ENCODE data around the gene CACNA1C.
"Not testable (repeated sequence)": the region's sequence is repeated elsewhere in the genome, so short reads cannot be mapped to it uniquely, and the experiment has no call there.

Gene CACNA1C

GRCh38 chr12:2113119-2113912 is 60.5 kb downstream of the CACNA1C start:
- no peak for DNase-seq

- no peak for DNase-seq
Measured at GRCh38 chr12:2114071-2114470, 61.3 kb downstream of the CACNA1C start.

- no peak for DNase-seq
Measured at GRCh38 chr12:2115101-2115845, 62.5 kb downstream of the CACNA1C start.

GRCh38 chr12:2117541-2117940 is 64.8 kb downstream of the CACNA1C start:
- DNase-seq, result no peak

GRCh38 chr12:2118061-2118460 is 65.3 kb downstream of the CACNA1C start:
- no peak for DNase-seq

- no peak for DNase-seq
Measured at GRCh38 chr12:2118481-2119255, 65.9 kb downstream of the CACNA1C start.

GRCh38 chr12:2119266-2119665 is 66.5 kb downstream of the CACNA1C start:
- no peak for DNase-seq

GRCh38 chr12:2120982-2121758 is 68.4 kb downstream of the CACNA1C start:
- no peak for DNase-seq

GRCh38 chr12:2124466-2125023 is 71.8 kb downstream of the CACNA1C start:
- DNase-seq, result no peak

- DNase-seq, result no peak
Measured at GRCh38 chr12:2125651-2126522, 73.1 kb downstream of the CACNA1C start.

- DNase-seq, result no peak
Measured at GRCh38 chr12:2126676-2127406, 74.1 kb downstream of the CACNA1C start.

GRCh38 chr12:2129076-2129475 is 76.3 kb downstream of the CACNA1C start:
- DNase-seq, result no peak

GRCh38 chr12:2135661-2136418 is 83.1 kb downstream of the CACNA1C start:
- not testable (repeated sequence) for DNase-seq

- DNase-seq, result no peak
Measured at GRCh38 chr12:2136901-2137300, 84.1 kb downstream of the CACNA1C start.

GRCh38 chr12:2137711-2138110 is 84.9 kb downstream of the CACNA1C start:
- no peak for DNase-seq

GRCh38 chr12:2138294-2138693 is 85.5 kb downstream of the CACNA1C start:
- DNase-seq, result no peak

GRCh38 chr12:2138871-2139308 is 86.1 kb downstream of the CACNA1C start:
- no peak for DNase-seq

- no peak for DNase-seq
Measured at GRCh38 chr12:2139651-2140050, 86.9 kb downstream of the CACNA1C start.

- no peak for DNase-seq
Measured at GRCh38 chr12:2140858-2141519, 88.2 kb downstream of the CACNA1C start.

Data from cortex of kidney (tissue), 1 donor.